Neural cell (in vitro differentiated cells): ENCODE data around the gene KIF1C. TPM values are rescaled to one million over a fixed set of nuclear protein-coding genes. Genes with fewer than 3 reads are reported as not detected.

ENCODE experiments used
- H2AFZ ChIP-seq: fragments of 200-600, 300-800 bp; sonication (generic), shearing (Covaris generic); 2 replicates; pipeline ENCODE4 v1.6.0; 2014; ENCODE audit warnings: low read depth, mild to moderate bottlenecking, antibody characterized with exemption, low read length, moderate library complexity
- H3F3A ChIP-seq: fragments of 200-600 bp; shearing (Covaris generic); 2 replicates; pipeline ENCODE4 v1.6.1; 2016; ENCODE audit warnings: mild to moderate bottlenecking, moderate library complexity, mixed read lengths, antibody characterized with exemption, low read length; ENCODE audit not compliant: insufficient read depth, poor library complexity, severe bottlenecking
- H3K27ac ChIP-seq: fragments of 200-600, 300-800 bp; sonication (generic), shearing (Covaris generic); 2 replicates; pipeline ENCODE4 v1.5.1; 2014; ENCODE audit warnings: mild to moderate bottlenecking, low read length, moderate library complexity
- H3K27me3 ChIP-seq: fragments of 300-800, 200-600 bp; sonication (generic), shearing (Covaris generic); 2 replicates; pipeline ENCODE4 v1.6.0; 2014; ENCODE audit warnings: mild to moderate bottlenecking, low read depth, low read length, moderate library complexity; ENCODE audit not compliant: insufficient read depth
- H3K36me3 ChIP-seq: fragments of 300-800, 200-600 bp; sonication (generic), shearing (Covaris generic); 2 replicates; pipeline ENCODE4 v1.5.1; 2014; ENCODE audit warnings: mild to moderate bottlenecking, antibody characterized with exemption, low read length, moderate library complexity; ENCODE audit not compliant: insufficient read depth
- H3K4me2 ChIP-seq: fragments of 300-800, 200-600 bp; sonication (generic), shearing (Covaris generic); 2 replicates; pipeline ENCODE4 v1.6.0; 2014; ENCODE audit warnings: mild to moderate bottlenecking, low read length
- H3K4me3 ChIP-seq: fragments of 300-800, 200-600 bp; sonication (generic), shearing (Covaris generic); 2 replicates; pipeline ENCODE4 v1.5.1; 2014; ENCODE audit warnings: mild to moderate bottlenecking, low read length, moderate library complexity
- H3K79me2 ChIP-seq: fragments of 200-600 bp; shearing (Covaris generic); replicated peaks from 2 replicates; pipeline ENCODE4 v1.6.0; 2014; ENCODE audit warnings: mild to moderate bottlenecking, low read length, moderate library complexity; ENCODE audit not compliant: insufficient read depth
- H3K9ac ChIP-seq: fragments of 300-800, 200-600 bp; sonication (generic), shearing (Covaris generic); 2 replicates; pipeline ENCODE4 v1.6.1; 2016; ENCODE audit warnings: mild to moderate bottlenecking, low read length, mixed read lengths
- H3K9me2 ChIP-seq: fragments of 200-600 bp; shearing (Covaris generic); 2 replicates; pipeline ENCODE4 v1.6.1; 2016; ENCODE audit warnings: mild to moderate bottlenecking, low read length, mixed read lengths; ENCODE audit not compliant: insufficient read depth
- H3K9me3 ChIP-seq: fragments of 200-600, 300-800 bp; sonication (generic), shearing (Covaris generic); 2 replicates; pipeline ENCODE4 v1.6.1; 2016; ENCODE audit warnings: mild to moderate bottlenecking, mixed run types, low read length, moderate library complexity, mixed read lengths
- H4K20me1 ChIP-seq: fragments of 200-600 bp; shearing (Covaris generic); 2 replicates; pipeline ENCODE4 v1.6.1; 2016; ENCODE audit warnings: mild to moderate bottlenecking, mixed run types; ENCODE audit not compliant: insufficient read depth
- CTCF ChIP-seq: fragments of 450-650 bp; IDR thresholded peaks from 2 replicates; pipeline ENCODE4 v1.5.1; 2014; ENCODE audit warnings: antibody characterized with exemption, mild to moderate bottlenecking, moderate library complexity; ENCODE audit not compliant: poor library complexity, severe bottlenecking
- EP300 ChIP-seq: fragments of 450-650 bp; conservative IDR thresholded peaks from 2 replicates; pipeline ENCODE4 v1.6.1; 2014; ENCODE audit warnings: antibody characterized with exemption, mild to moderate bottlenecking, moderate library complexity; ENCODE audit not compliant: poor library complexity, severe bottlenecking
- EZH2 ChIP-seq: fragments of 200-600, 300-800 bp; shearing (Covaris generic), sonication (generic); IDR thresholded peaks from 2 replicates; pipeline ENCODE4 v1.6.1; 2014; ENCODE audit warnings: antibody characterized with exemption, low read length, borderline replicate concordance, mild to moderate bottlenecking; ENCODE audit not compliant: insufficient read depth, poor library complexity, severe bottlenecking
- MXI1 ChIP-seq: fragments of 450-650 bp; conservative IDR thresholded peaks from 2 replicates; pipeline ENCODE4 v1.6.1; 2014; ENCODE audit warnings: antibody characterized with exemption, mild to moderate bottlenecking; ENCODE audit not compliant: poor library complexity, severe bottlenecking
- POLR2AphosphoS5 ChIP-seq: IDR thresholded peaks from 2 replicates; pipeline ENCODE4 v1.6.1; 2012
- RAD21 ChIP-seq: fragments of 450-650 bp; conservative IDR thresholded peaks from 2 replicates; pipeline ENCODE4 v1.6.1; 2014; ENCODE audit warnings: antibody characterized with exemption, mild to moderate bottlenecking, moderate library complexity
- REST ChIP-seq: IDR thresholded peaks from 2 replicates; pipeline ENCODE4 v1.6.1; 2012; ENCODE audit warnings: borderline replicate concordance
- SMC3 ChIP-seq: fragments of 450-650 bp; conservative IDR thresholded peaks from 2 replicates; pipeline ENCODE4 v1.6.1; 2014; ENCODE audit warnings: antibody characterized with exemption, mild to moderate bottlenecking, moderate library complexity; ENCODE audit not compliant: poor library complexity
- TAF1 ChIP-seq: IDR thresholded peaks from 2 replicates; pipeline ENCODE4 v1.6.1; 2012; ENCODE audit warnings: low read depth
- polyA plus RNA-seq: library from polyadenylated mRNA; depleted of rRNA; stranded (reverse); fragments of >200 nt; gene quantifications from 2 replicates; pipeline ENCODE4 v1.2.3, GENCODE V29; 2014
- small RNA-seq, 3 experiments: library from RNA; depleted of rRNA; stranded (forward); fragments of <200 nt; gene quantifications; one replicate each; pipeline ENCODE3, GENCODE V24; 2012

The KIF1C gene
- polyA plus RNA-seq, 1 donor from 2014 or later = 8.3 TPM

GRCh38 chr17:5077781-5078105 is 80.0 kb downstream of the KIF1C start:
- H3K27ac ChIP-seq = no peak overlapping the region
- H3K36me3 ChIP-seq = no peaks in the 10 kb centered on the region
- H3K9ac ChIP-seq = no peak overlapping the region

More at GRCh38 chr17:5077781-5078105, 80.0 kb downstream of the KIF1C start:
- H3F3A ChIP-seq = no peaks in the 10 kb centered on the region
- H3K79me2 ChIP-seq = no peaks in the 10 kb centered on the region
- no peaks in the 10 kb centered on the region for H3K9me3 ChIP-seq
- no peak overlapping the region for H2AFZ ChIP-seq
- no peak for TF ChIP-seq EP300
- no peak for TF ChIP-seq TAF1
- no peak for TF ChIP-seq CTCF
- no peak for TF ChIP-seq MXI1
- no peak for TF ChIP-seq REST
- no peak for TF ChIP-seq RAD21
- no peak for TF ChIP-seq EZH2
- no peak for TF ChIP-seq POLR2AphosphoS5
- no peak for TF ChIP-seq SMC3
- no peaks in the 10 kb centered on the region for H3K27me3 ChIP-seq
- H4K20me1 ChIP-seq = no peaks in the 10 kb centered on the region
- H3K4me2 ChIP-seq = no peak overlapping the region
- H3K9me2 ChIP-seq = no peaks in the 10 kb centered on the region
- peak overlapping the region; percentile 47 for H3K4me3 ChIP-seq

Small RNAs within 50 kb of the gene (small RNA-seq; reads per million reads assigned to genes)
- 0 to 2.5 (median 1.7) reads per million in 3 experiments for gene MIR6864
- 0 to 3.8 (median 2.5) reads per million in 3 experiments for gene MIR6865

Other genes starting within 250 kb of the KIF1C start
- not detected in 2 replicates for gene TM4SF5, start 226.1 kb upstream of the KIF1C start, polyA plus RNA-seq
- gene VMO1, start 211.6 kb upstream of the KIF1C start, polyA plus RNA-seq = 1.6 TPM in 1 of 2 replicates, not detected in the other
- 2.6 TPM in 1 of 2 replicates, not detected in the other for gene GLTPD2, start 209.0 kb upstream of the KIF1C start, polyA plus RNA-seq
- gene PSMB6, start 201.8 kb upstream of the KIF1C start, polyA plus RNA-seq = 175 and 194 TPM in 2 replicates
- gene PLD2, start 190.8 kb upstream of the KIF1C start, polyA plus RNA-seq = 2.0 and 3.9 TPM in 2 replicates
- 38.1 and 51.4 TPM in 2 replicates for gene MINK1, start 164.6 kb upstream of the KIF1C start, polyA plus RNA-seq
- 0.45 and 2.1 TPM in 2 replicates for gene C17orf107, start 98.4 kb upstream of the KIF1C start, polyA plus RNA-seq
- gene CHRNE, start 94.9 kb upstream of the KIF1C start, polyA plus RNA-seq = 0.25 TPM in 1 of 2 replicates, not detected in the other
- gene GP1BA, start 65.7 kb upstream of the KIF1C start, polyA plus RNA-seq = not detected in 2 replicates
- gene SLC25A11, start 57.9 kb upstream of the KIF1C start, polyA plus RNA-seq = 140 and 172 TPM in 2 replicates
- gene RNF167, start 57.7 kb upstream of the KIF1C start, polyA plus RNA-seq = 52.5 and 64.1 TPM in 2 replicates
- 145 and 230 TPM in 2 replicates for gene PFN1, start 49.4 kb upstream of the KIF1C start, polyA plus RNA-seq
- gene ENO3, start 46.8 kb upstream of the KIF1C start, polyA plus RNA-seq = 0.54 and 2.3 TPM in 2 replicates
- 66.4 and 67.7 TPM in 2 replicates for gene SPAG7, start 30.1 kb upstream of the KIF1C start, polyA plus RNA-seq
- gene CAMTA2, start 10.3 kb upstream of the KIF1C start, polyA plus RNA-seq = 3.7 and 7.3 TPM in 2 replicates
- gene INCA1, start 428 bp upstream of the KIF1C start, polyA plus RNA-seq = 0.38 TPM in 1 of 2 replicates, not detected in the other
- not detected in 2 replicates for gene SLC52A1, start 37.5 kb downstream of the KIF1C start, polyA plus RNA-seq
- gene ZFP3, start 80.5 kb downstream of the KIF1C start, polyA plus RNA-seq = 0.05 and 0.20 TPM in 2 replicates
- gene ZNF232, start 113.9 kb downstream of the KIF1C start, polyA plus RNA-seq = 31.8 and 32.5 TPM in 2 replicates
- gene USP6, start 118.1 kb downstream of the KIF1C start, polyA plus RNA-seq = not detected in 2 replicates
- 28.2 and 31.0 TPM in 2 replicates for gene ZNF594, start 193.9 kb downstream of the KIF1C start, polyA plus RNA-seq
- gene SCIMP, start 236.9 kb downstream of the KIF1C start, polyA plus RNA-seq = not detected in 2 replicates